Right lobe of liver (tissue), 6 donors: Measurements from ENCODE around the gene GDF2. TPM values are rescaled to one million over a fixed set of nuclear protein-coding genes. Genes with fewer than 3 reads are reported as not detected.

Experiments
- ATAC-seq, 4 donors: fragments of 200-7000 bp; cut with Tn5 transposase; one replicate each; pipeline ENCODE4 v1.9.1; 2020; ENCODE audit warnings: mild to moderate bottlenecking in 4 of 4, moderate library complexity in 4 of 4
- DNase-seq, 3 donors: peaks; one replicate each; pipeline ENCODE4 v3.0.0-alpha.2; 2020
- H3K27ac ChIP-seq, 3 donors: fragments of 200-600 bp; one replicate each; pipeline ENCODE4 v1.8.0; 2022
- H3K27me3 ChIP-seq, 2 donors: fragments of 200-600 bp; one replicate each; pipeline ENCODE4 v1.8.0; 2022
- H3K36me3 ChIP-seq, 4 donors: fragments of 200-600 bp; sonication (generic) in 1 of 4; one replicate each; pipeline versions ENCODE4 v1.5.1 to v1.8.0; 2017 to 2022; ENCODE audit warnings: control low read depth in 1 of 4
- H3K4me1 ChIP-seq, 4 donors: fragments of 200-600 bp; sonication (generic) in 1 of 4; one replicate each; pipeline versions ENCODE4 v1.5.1 to v1.8.0; 2017 to 2022; ENCODE audit warnings: control low read depth in 1 of 4
- H3K4me3 ChIP-seq, 3 donors: fragments of 200-600 bp; one replicate each; pipeline ENCODE4 v1.8.0; 2022
- H3K9me3 ChIP-seq, 4 donors: fragments of 200-600 bp; sonication (generic) in 1 of 4; one replicate each; pipeline versions ENCODE4 v1.5.1 to v1.8.0; 2017 to 2022; ENCODE audit warnings: control low read depth in 1 of 4
- POLR2A ChIP-seq: fragments of 450-650 bp; IDR thresholded peaks from one replicate; pipeline ENCODE4 v1.6.1; 2017; ENCODE audit warnings: antibody characterized with exemption, mild to moderate bottlenecking
- WGBS: methylation state at CpG from one replicate; pipeline ENCODE4 v1.1.6; 2018; ENCODE audit warnings: low coverage, low lambda C conversion rate; ENCODE audit not compliant: insufficient coverage; ENCODE audit errors: missing lambda C conversion rate; 5-methylcytosine and 5-hydroxymethylcytosine counted together
- intact Hi-C, 2 donors: fragments of 100-400 bp; cut with DNase I; formaldehyde crosslinking; loops; one replicate each; pipeline versions ENCODE4 v1.11.2 to v1.14.1; 2022
- total RNA-seq, 6 experiments: library from RNA; depleted of rRNA in 2 of 6; stranded (reverse); fragments of >200 nt in 2 of 6; fragmentation: NEBNext Ultra II Directional in 3 of 6; extraction: Animal tissue kit (Norgen Biotek cat#: 25700) in 3 of 6; gene quantifications; one replicate each; pipeline versions ENCODE4 v1.1.0 to v1.2.4, GENCODE V29; 2016 to 2023
- TF ChIP-seq, protein P1 (sequence below), 4 donors: fragments of 200-600 bp in 3 of 4; fragments of 450-650 bp in 1 of 4; IDR thresholded peaks; one replicate each; pipeline versions ENCODE4 v1.5.1 to v1.8.0; 2016 to 2022; ENCODE audit warnings: antibody characterized with exemption in 4 of 4, mild to moderate bottlenecking in 2 of 4
- donor health status: DM: no; HTN: yes; CAD: no.
- donor health status: DM: no; HTN: no; CAD: no.
- donor health status: DM: no; HTN: no; CAD: no.
- donor health status: DM: no; HTN: yes; CAD: no.
- donor health status: DM: no; HTN: yes; CAD: no.

Gene GDF2
- total RNA-seq, 6 experiments from 2014 or later, result 4.5 to 15.9 (median 9.7) TPM

DNA sequence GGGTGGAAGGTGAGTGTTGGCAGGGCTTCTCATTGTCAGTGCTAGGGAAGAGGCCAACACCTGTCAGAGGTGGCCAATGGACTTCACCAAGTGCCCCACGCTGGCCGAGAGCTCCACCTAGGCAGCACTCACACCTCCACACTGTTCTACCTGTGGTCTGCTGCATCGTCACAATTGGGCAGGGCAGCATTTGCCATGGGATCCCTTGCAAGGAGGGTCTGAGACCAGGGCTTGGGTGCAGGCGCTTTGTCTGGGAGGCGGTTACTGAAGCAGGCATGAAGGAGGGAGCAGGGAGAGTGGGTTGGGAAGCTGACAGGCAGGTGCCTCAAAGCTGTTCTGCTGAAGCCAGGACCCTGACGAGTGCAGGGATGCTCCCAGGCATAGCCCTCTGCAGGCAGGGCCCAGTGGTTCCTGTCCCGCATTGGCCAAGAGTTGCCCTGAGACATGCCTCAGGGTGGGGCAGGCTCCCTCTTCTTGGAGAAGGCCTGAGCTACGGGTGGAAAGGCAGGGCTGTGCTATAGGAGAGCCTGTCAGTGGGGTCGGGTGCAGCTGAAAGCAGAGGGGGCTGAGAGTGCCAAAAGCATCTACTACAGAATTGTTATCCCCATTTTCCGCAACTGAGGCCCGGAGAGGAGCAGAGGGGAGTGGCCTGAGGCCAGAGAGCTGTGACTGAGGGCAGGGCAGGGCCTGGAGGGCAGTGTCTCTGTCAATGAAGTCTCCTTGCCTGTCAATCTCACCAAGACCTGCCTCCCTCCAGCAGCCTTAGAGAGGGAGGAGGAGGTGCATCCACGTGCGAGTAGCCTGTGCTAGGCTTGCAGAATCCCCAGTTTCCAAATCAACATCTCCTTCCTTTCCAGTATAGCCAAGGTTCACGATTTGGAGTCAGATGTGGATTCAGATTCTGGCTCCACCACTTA, 29.9 kb downstream of the GDF2 start:
- no peak for DNase-seq
- H3K4me1 ChIP-seq, result no peaks in the 10 kb centered on the region

DNA sequence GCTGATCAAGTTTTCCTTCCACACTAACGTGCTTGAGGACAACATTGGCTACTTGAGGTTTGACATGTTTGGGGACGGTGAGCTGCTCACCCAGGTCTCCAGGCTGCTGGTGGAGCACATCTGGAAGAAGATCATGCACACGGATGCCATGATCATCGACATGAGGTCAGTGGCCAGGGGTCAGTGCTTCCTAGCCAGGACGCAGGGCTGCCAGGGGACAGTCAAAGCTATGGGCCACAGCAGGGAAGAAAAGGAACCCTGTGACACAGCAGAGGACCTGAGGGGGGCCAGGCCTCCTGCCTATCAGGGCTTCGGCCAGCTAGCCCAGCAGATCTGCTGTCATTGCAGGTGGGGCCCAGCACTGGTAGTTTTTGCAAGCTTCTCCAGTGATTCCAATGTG, 31.1 kb downstream of the GDF2 start:
- WGBS, result 70% methylated on average over 2 of the region's 6 CpGs
- intact Hi-C loops, result no loop called here
- H3K27ac ChIP-seq, result no peak overlapping the region
- DNase-seq (no peak), ATAC-seq (no peak)
- no peaks in the 10 kb centered on the region for H3K4me1 ChIP-seq
- no peak for TF ChIP-seq POLR2A
- no peak overlapping the region for H3K4me3 ChIP-seq
- H3K27me3 ChIP-seq, result no peaks in the 10 kb centered on the region
- no peaks in the 10 kb centered on the region for H3K9me3 ChIP-seq
- H3K36me3 ChIP-seq, result no peaks in the 10 kb centered on the region

More for the DNA sequence above, 29.9 kb downstream of the GDF2 start:
- Histone ChIP-seq H3K27me3 (no peaks in the 10 kb centered on the region), H3K4me3 (no peak overlapping the region), H3K27ac (no peak overlapping the region), H3K9me3 (no peaks in the 10 kb centered on the region), H3K36me3 (no peaks in the 10 kb centered on the region)
- ATAC-seq, result no peak
- intact Hi-C loops, result no loop called here
- 47% methylated on average over 4 of the region's 14 CpGs for WGBS
- TF ChIP-seq POLR2A, result no peak
- TF ChIP-seq, protein P1, sequence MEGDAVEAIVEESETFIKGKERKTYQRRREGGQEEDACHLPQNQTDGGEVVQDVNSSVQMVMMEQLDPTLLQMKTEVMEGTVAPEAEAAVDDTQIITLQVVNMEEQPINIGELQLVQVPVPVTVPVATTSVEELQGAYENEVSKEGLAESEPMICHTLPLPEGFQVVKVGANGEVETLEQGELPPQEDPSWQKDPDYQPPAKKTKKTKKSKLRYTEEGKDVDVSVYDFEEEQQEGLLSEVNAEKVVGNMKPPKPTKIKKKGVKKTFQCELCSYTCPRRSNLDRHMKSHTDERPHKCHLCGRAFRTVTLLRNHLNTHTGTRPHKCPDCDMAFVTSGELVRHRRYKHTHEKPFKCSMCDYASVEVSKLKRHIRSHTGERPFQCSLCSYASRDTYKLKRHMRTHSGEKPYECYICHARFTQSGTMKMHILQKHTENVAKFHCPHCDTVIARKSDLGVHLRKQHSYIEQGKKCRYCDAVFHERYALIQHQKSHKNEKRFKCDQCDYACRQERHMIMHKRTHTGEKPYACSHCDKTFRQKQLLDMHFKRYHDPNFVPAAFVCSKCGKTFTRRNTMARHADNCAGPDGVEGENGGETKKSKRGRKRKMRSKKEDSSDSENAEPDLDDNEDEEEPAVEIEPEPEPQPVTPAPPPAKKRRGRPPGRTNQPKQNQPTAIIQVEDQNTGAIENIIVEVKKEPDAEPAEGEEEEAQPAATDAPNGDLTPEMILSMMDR (IDR thresholded peaks at IDR 0.05), result no peak

DNA sequence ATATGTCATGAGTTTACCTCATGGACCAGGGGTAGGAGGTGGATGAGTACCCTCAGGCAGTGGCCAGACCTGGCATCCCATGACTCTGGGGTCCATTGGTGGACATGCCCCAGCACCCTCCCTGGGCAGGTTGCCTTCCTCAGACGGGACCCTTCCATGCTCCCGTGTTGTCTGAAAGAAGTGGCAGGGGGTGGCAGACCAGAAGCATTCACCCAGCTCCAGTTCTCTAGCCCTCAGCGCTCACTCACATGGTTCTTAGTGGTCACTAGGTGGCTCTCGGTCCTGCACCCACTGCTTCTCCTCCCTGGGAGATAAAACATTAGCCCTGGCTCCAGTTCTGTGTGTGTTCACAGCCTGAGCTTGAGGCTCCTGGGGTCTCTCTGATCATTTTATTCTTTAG, 31.9 kb downstream of the GDF2 start:
- intact Hi-C loops, result no loop called here
- no peaks in the 10 kb centered on the region for H3K27me3 ChIP-seq
- H3K27ac ChIP-seq, result no peak overlapping the region
- WGBS, result 73% methylated on average over 4 of the region's 4 CpGs
- H3K9me3 ChIP-seq, result no peaks in the 10 kb centered on the region
- no peaks in the 10 kb centered on the region for H3K4me1 ChIP-seq
- DNase-seq (no peak), ATAC-seq (no peak)
- H3K4me3 ChIP-seq, result no peak overlapping the region
- H3K36me3 ChIP-seq, result no peaks in the 10 kb centered on the region
- TF ChIP-seq POLR2A, result no peak
- TF ChIP-seq, protein P1 (IDR thresholded peaks at IDR 0.05), result peak in 1 of 4 donors; percentile 10

DNA sequence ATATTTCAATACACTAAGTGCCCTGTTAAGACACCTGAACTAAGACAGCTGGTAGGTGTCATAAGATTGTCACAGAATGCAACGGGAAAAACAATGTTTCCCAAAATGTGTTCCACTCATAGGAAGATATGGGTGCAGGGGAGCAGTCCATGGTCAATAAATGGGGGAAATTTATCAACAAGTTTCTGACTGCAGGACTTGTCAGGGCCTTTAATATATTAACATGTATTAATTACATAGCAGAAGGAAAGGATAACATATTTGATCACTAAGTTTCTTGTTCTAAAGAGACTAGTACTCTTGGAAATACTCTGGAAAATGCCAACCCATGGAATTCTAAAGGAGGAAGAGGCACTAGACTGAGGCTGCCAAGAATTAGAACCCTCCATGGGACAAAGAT, 32.6 kb downstream of the GDF2 start:
- no peaks in the 10 kb centered on the region for H3K27me3 ChIP-seq
- H3K4me3 ChIP-seq, result no peak overlapping the region
- ATAC-seq (no peak), DNase-seq (no peak)
- TF ChIP-seq, protein P1 (IDR thresholded peaks at IDR 0.05), result no peak
- no peak for TF ChIP-seq POLR2A
- intact Hi-C loops, result no loop called here
- no peaks in the 10 kb centered on the region for H3K36me3 ChIP-seq
- H3K27ac ChIP-seq, result no peak overlapping the region
- H3K4me1 ChIP-seq, result no peaks in the 10 kb centered on the region
- WGBS, result 80% methylated on average over 1 of the region's 1 CpG
- no peaks in the 10 kb centered on the region for H3K9me3 ChIP-seq

DNA sequence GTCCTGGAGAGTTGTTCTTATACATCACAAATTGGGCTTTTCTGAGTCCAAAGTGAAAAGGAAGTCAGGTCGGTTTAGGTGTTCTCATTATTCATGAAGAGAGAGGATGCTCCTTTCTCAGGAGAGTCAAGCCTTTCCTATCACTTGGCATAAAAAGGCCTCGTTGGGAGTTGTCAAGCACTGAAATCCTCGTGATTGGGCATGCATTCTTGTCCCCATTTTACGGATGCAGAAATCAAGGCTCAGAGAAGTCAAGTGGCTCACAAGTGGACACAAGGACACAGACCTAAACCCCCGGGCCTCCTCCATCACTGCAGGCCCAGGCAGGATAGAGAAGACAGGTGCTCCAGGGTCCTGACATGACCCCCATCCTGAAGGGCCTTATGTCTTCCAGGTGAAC, 34.5 kb downstream of the GDF2 start:
- WGBS, result 78% methylated on average over 4 of the region's 5 CpGs
- intact Hi-C loops, result no loop called here
- ATAC-seq, result no peak
- H3K4me3 ChIP-seq, result no peak overlapping the region
- no peak overlapping the region for H3K27ac ChIP-seq
- TF ChIP-seq, protein P1 (IDR thresholded peaks at IDR 0.05), result no peak
- no peak for TF ChIP-seq POLR2A
- no peaks in the 10 kb centered on the region for H3K4me1 ChIP-seq
- H3K27me3 ChIP-seq, result no peaks in the 10 kb centered on the region
- H3K9me3 ChIP-seq, result no peaks in the 10 kb centered on the region
- no peaks in the 10 kb centered on the region for H3K36me3 ChIP-seq
- DNase-seq, result no peak
